Measurements from ENCODE around the gene GUK1.

GUK1 gene

GRCh38 chr1:228149406-228150119 is 9.5 kb downstream of the GUK1 start, which contains the start of gene GJC2:
Gene GJC2, plus strand, starts transcription at chr1:228149930. Its CDS starts 7,829 bp downstream, at chr1:228157759.
- in situ Hi-C loops (cut with MboI; ENCODE audit: low sequenced_read_pairs, unreplicated experiment), result no loop called here
- no peak for TF ChIP-seq CTCF (IDR thresholded peaks at IDR 0.05; ENCODE audit: borderline replicate concordance, control extremely low read depth, extremely low read depth, insufficient read depth, missing control alignments)
- DNase-seq (ENCODE audit: low spot score), result peak; percentile 33

- no peak for TF ChIP-seq CTCF (IDR thresholded peaks at IDR 0.05; ENCODE audit: borderline replicate concordance, control extremely low read depth, extremely low read depth, insufficient read depth, missing control alignments)
- DNase-seq (ENCODE audit: low spot score), result peak; percentile 32
- in situ Hi-C loops (cut with MboI; ENCODE audit: low sequenced_read_pairs, unreplicated experiment), result no loop called here
Observed at GRCh38 chr1:228150120-228150460, 10.0 kb downstream of the GUK1 start.

DNA sequence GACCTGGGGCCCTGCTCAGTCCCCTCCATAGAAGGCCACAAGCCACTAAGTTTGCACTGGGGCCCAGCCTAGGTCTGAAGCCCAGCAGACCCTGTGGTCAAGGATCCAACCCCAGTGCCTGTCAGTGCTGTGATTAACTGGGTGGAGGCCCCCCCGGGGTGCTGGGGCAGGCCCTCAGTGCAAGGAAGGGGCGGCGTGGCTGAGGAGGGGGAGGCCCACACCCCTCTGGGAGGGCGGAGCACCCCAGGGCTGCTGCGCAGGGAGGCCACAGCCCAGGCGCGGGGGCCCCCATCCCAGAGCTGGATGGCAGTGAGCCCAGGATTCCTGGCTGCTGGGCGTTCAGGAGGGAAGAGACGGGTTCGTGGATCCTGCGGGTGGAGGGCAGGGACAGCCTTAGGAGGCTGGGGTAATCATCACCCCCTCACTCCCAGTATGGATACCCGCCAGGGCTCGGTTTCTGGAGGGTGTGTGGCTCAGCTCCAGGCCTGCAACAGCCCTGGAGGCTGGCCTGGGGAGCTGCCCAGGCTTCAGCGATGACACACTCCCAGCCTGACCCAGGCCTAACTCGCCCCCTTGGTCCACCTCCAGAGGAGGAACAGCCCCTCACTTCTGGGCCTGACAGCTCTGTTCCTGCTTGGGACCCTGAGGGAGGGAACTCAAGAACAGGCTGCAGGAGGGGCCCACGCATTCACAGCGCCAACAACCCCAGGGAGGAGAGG is 10.5 kb downstream of the GUK1 start:
- DNase-seq (ENCODE audit: low spot score), result no peak
- TF ChIP-seq CTCF (IDR thresholded peaks at IDR 0.05; ENCODE audit: borderline replicate concordance, control extremely low read depth, extremely low read depth, insufficient read depth, missing control alignments), result no peak
- in situ Hi-C loops (cut with MboI; ENCODE audit: low sequenced_read_pairs, unreplicated experiment), result no loop called here

GRCh38 chr1:228151180-228151925 is 11.3 kb downstream of the GUK1 start:
- no peak for DNase-seq (ENCODE audit: low spot score)
- in situ Hi-C loops (cut with MboI; ENCODE audit: low sequenced_read_pairs, unreplicated experiment), result no loop called here
- no peak for TF ChIP-seq CTCF (IDR thresholded peaks at IDR 0.05; ENCODE audit: borderline replicate concordance, control extremely low read depth, extremely low read depth, insufficient read depth, missing control alignments)

DNA sequence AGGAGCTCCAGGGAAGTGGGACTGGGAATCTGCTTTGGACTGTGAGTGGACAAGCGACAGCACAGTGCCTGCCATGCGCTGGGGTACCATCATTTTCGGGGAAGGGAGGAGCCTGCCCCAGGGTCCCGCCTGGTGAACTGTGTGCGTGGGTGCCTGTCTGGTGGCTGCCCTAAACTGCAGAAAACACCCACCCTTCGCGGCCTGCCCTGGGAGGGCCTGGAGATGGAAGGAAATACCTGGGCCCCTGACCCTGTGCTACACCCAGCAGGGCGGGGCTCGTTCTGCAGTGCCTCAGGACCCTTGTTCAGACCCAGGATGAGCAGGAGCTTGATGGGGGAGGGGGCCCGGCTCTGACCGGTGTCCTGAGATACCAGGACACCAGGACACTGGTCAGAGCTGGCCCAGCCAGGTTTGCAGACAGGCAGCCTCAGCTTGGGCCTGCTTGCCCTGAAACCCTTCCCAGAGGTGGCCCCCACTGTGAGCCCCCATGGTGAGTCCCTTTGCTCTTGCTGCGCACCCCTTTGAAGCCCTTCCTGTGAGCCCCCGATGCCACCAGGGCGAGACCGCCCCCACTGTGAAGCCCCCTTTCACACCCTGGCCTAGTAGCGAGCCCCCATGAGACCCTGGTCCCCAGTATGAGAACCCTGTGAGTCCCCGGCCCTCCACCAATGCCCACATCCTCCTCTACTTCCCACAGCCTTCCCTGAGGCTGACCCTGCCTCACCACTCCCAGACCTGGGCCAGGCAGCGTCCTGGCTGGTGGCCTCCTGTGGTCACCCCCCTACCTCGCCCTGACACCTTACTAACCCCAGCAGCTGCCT is 12.2 kb downstream of the GUK1 start:
- no peak for DNase-seq (ENCODE audit: low spot score)
- TF ChIP-seq CTCF (IDR thresholded peaks at IDR 0.05; ENCODE audit: borderline replicate concordance, control extremely low read depth, extremely low read depth, insufficient read depth, missing control alignments), result no peak
- in situ Hi-C loops (cut with MboI; ENCODE audit: low sequenced_read_pairs, unreplicated experiment), result no loop called here

GRCh38 chr1:228152918-228153258 is 12.8 kb downstream of the GUK1 start:
- in situ Hi-C loops (cut with MboI; ENCODE audit: low sequenced_read_pairs, unreplicated experiment), result no loop called here
- TF ChIP-seq CTCF (IDR thresholded peaks at IDR 0.05; ENCODE audit: borderline replicate concordance, control extremely low read depth, extremely low read depth, insufficient read depth, missing control alignments), result no peak
- no peak for DNase-seq (ENCODE audit: low spot score)
